Epithelial cell of esophagus (primary cell): Measurements from ENCODE around the gene TXLNA.

Source experiments
- DNase-seq: peaks from one replicate; pipeline ENCODE4 v3.0.0; 2010; ENCODE audit warnings: low read depth
- H3K4me3 ChIP-seq: 2 replicates; pipeline ENCODE4 v1.5.1; 2011; ENCODE audit warnings: mild to moderate bottlenecking, low read length, control low read depth
- TF ChIP-seq, protein P1 (sequence below): IDR thresholded peaks from 2 replicates; pipeline ENCODE4 v1.5.1; 2011; ENCODE audit warnings: low read depth, mild to moderate bottlenecking, low read length, control low read depth, inconsistent platforms; ENCODE audit not compliant: insufficient read depth; ENCODE audit errors: missing control alignments

The TXLNA gene

DNA sequence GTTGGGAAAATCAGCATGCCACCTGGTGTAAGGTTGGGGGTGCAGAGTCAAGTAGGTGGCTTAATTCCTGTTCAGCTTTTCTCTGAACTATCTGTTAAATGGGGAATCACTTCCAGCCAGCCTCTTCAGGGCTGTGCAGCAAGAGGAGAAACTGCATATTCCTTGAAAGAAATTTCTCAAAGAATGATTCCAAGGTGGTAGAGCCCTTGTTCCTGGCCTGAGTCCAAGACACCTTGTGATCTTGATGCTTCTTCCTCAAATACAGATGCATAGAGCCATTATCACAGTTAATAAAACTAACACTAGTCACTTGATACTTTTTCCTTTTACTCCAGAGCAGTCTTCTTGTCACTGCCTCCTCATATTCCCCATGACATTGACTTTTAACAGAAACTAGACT is 5.2 kb downstream of the TXLNA start:
- TF ChIP-seq, protein P1, sequence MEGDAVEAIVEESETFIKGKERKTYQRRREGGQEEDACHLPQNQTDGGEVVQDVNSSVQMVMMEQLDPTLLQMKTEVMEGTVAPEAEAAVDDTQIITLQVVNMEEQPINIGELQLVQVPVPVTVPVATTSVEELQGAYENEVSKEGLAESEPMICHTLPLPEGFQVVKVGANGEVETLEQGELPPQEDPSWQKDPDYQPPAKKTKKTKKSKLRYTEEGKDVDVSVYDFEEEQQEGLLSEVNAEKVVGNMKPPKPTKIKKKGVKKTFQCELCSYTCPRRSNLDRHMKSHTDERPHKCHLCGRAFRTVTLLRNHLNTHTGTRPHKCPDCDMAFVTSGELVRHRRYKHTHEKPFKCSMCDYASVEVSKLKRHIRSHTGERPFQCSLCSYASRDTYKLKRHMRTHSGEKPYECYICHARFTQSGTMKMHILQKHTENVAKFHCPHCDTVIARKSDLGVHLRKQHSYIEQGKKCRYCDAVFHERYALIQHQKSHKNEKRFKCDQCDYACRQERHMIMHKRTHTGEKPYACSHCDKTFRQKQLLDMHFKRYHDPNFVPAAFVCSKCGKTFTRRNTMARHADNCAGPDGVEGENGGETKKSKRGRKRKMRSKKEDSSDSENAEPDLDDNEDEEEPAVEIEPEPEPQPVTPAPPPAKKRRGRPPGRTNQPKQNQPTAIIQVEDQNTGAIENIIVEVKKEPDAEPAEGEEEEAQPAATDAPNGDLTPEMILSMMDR = no peak
- no peak overlapping the region for H3K4me3 ChIP-seq

DNA sequence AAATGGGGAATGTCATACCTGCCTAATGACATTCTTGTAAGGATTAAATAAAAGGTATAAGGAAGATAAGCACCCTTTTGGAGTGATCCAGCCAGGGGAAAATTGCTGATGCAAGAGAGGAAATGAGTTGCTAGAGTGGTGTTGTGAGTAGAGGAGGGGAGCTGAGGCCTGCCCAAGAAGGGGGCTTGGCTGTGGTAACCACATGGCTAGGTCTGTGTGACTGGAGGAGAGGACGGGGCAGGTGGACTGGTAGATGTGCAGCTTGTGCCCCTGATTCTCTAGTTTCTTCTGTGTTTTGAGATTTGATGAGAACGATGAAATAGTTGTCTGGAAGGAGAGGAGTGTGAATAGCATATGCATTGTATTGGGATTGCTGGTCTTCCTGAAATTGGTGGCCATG is 6.6 kb downstream of the TXLNA start:
- DNase-seq = no peak
- H3K4me3 ChIP-seq = no peak overlapping the region
- TF ChIP-seq, protein P1 = no peak

More for the DNA sequence above, 5.2 kb downstream of the TXLNA start:
- no peak for DNase-seq

DNA sequence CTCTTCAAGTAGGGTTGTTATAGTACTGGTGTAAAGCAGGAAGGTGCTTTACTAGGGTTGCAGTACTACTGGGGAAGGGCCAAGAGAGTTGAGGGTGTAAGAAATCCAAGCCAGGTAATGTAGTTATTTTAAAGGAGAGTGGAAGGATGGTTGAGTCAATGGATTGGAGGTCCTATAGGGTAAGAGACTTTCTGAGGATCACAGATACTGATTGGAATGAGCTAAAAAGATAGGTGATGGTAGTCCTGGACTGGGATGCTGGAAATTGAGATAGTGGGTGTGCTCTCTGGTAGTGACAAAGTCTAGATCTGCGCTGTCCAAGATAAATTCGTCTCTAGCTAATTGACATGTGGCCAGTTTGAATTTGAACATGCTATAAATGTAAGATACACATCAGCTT is 7.0 kb downstream of the TXLNA start:
- no peak overlapping the region for H3K4me3 ChIP-seq
- TF ChIP-seq, protein P1 = no peak
- no peak for DNase-seq

DNA sequence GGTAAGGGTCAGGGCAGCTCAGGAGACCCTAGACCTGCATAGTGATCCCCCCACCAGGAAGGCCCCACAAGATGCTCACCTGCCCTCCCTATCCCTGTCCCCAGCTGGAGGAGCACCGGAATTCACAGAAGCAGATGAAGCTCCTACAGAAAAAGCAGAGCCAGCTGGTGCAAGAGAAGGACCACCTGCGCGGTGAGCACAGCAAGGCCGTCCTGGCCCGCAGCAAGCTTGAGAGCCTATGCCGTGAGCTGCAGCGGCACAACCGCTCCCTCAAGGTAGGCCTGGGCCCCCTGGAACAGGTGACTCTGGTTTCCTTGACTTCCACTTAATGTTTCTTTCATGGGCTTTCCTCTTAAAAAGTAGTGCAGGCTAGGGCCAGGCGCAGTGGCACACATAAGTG is 8.4 kb downstream of the TXLNA start:
- TF ChIP-seq, protein P1 = no peak
- no peak overlapping the region for H3K4me3 ChIP-seq
- no peak for DNase-seq

DNA sequence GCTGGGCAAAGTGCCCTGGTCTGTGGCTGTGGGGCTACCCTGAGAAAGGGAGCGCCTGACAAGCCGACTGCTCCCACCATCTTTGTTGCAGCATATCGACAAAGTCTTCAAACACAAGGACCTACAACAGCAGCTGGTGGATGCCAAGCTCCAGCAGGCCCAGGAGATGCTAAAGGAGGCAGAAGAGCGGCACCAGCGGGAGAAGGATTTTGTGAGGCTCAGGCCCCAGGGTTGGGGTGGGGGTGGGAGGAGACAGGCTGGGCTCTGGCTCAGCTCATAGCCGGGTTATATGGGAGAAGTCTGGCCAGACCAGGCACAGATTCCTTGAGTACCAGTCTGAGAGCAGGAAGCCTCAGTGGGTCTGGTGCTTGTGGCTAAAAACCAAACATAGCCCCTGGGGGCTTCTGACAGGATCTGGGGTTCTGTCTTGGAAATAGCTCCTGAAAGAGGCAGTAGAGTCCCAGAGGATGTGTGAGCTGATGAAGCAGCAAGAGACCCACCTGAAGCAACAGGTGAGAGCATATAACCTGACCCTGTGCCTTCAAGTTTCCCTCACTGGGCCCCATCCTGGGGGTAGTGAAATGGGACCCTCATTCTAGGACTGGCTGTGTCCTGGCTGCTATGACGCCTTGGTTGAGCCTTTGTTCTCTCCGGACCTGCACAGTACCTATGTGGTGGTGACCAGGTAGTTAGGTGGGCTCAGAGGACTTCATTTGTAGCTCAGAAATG is 12.9 kb downstream of the TXLNA start:
- TF ChIP-seq, protein P1 = no peak

DNA sequence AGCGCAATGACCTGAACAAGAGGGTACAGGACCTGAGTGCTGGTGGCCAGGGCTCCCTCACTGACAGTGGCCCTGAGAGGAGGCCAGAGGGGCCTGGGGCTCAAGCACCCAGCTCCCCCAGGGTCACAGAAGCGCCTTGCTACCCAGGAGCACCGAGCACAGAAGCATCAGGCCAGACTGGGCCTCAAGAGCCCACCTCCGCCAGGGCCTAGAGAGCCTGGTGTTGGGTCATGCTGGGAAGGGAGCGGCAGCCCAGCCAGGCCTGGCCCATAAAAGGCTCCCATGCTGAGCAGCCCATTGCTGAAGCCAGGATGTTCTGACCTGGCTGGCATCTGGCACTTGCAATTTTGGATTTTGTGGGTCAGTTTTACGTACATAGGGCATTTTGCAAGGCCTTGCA is 15.5 kb downstream of the TXLNA start:
- TF ChIP-seq, protein P1 = no peak
- DNase-seq = no peak
- no peak overlapping the region for H3K4me3 ChIP-seq

More for the DNA sequence above, 12.9 kb downstream of the TXLNA start:
- DNase-seq = no peak
- H3K4me3 ChIP-seq = no peak overlapping the region

DNA sequence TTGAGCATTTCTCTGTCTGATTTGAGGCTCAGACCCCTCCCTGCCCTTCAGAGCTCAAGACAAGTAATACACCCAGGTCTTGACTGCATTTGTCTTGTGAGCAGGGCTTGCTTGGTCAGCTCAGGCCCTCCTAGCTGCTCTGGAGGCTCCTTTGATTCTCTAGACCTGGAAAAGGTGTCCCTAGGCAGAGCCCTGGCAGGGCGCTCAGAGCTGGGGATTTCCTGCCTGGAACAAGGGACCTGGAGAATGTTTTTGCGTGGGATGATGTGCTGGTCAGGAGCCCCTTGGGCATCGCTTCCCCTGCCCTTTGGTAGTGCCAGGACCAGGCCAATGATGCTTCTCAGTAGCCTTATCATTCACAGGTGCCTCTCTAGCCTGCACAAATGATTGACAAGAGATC is 16.1 kb downstream of the TXLNA start:
- TF ChIP-seq, protein P1 = no peak
- H3K4me3 ChIP-seq = no peak overlapping the region
- no peak for DNase-seq
